Testis (tissue), 2 donors: ENCODE results near the gene GPR157.

ENCODE experiments used
- CTCF ChIP-seq, 3 experiments: fragments of 450-650 bp in 2 of 3; fragments of 200-600 bp in 1 of 3; sonication (generic) in 1 of 3; IDR thresholded peaks; one replicate each; pipeline ENCODE4 v1.5.1; 2016 to 2019; ENCODE audit warnings: antibody characterized with exemption in 3 of 3, mild to moderate bottlenecking in 2 of 3, moderate library complexity in 1 of 3
- POLR2A ChIP-seq: fragments of 450-650 bp; IDR thresholded peaks from one replicate; pipeline ENCODE4 v1.6.1; 2017; ENCODE audit warnings: antibody characterized with exemption, mild to moderate bottlenecking, moderate library complexity

- TF ChIP-seq CTCF (IDR thresholded peaks at IDR 0.05) (no peak), POLR2A (no peak)
Observed at GRCh38 chr1:9079988-9080704, 48.8 kb downstream of the GPR157 start.
